ENCODE data around the gene ZC2HC1B.

Gene ZC2HC1B

GRCh38 chr6:143823548-143823947, 40.7 kb upstream of the ZC2HC1B start:
- Histone ChIP-seq H3K27me3 (ENCODE audit: low read depth, low read length) (no peaks in the 10 kb centered on the region), H3K79me2 (ENCODE audit: low read length) (no peaks in the 10 kb centered on the region), H3K9ac (ENCODE audit: low read length) (no peak overlapping the region), H3K27ac (ENCODE audit: low read length) (no peak overlapping the region), H3K4me3 (ENCODE audit: low read length) (no peak overlapping the region), H3K36me3 (replicated peaks; ENCODE audit: low read depth, low read length) (no peaks in the 10 kb centered on the region), H2AFZ (ENCODE audit: low read depth, low read length) (no peak overlapping the region), H3K4me1 (ENCODE audit: low read length) (no peaks in the 10 kb centered on the region), H3K9me3 (ENCODE audit: insufficient read depth, low read length) (no peaks in the 10 kb centered on the region), H3K4me2 (ENCODE audit: low read length) (no peak overlapping the region), H4K20me1 (ENCODE audit: insufficient read depth, low read length) (no peaks in the 10 kb centered on the region)
- TF ChIP-seq CTCF (IDR thresholded peaks at IDR 0.05; ENCODE audit: low read depth, low read length) = no peak
- no peak for TF ChIP-seq EZH2phosphoT487 (IDR thresholded peaks at IDR 0.05; ENCODE audit: low read depth)

- no peaks in the 10 kb centered on the region for H4K20me1 ChIP-seq (ENCODE audit: insufficient read depth, low read length)
- TF ChIP-seq EZH2phosphoT487 (IDR thresholded peaks at IDR 0.05; ENCODE audit: low read depth) (no peak), CTCF (IDR thresholded peaks at IDR 0.05; ENCODE audit: low read depth, low read length) (no peak)
- no peaks in the 10 kb centered on the region for H3K36me3 ChIP-seq (replicated peaks; ENCODE audit: low read depth, low read length)
- H3K9ac ChIP-seq (ENCODE audit: low read length) = no peak overlapping the region
- H3K4me1 ChIP-seq (ENCODE audit: low read length) = no peaks in the 10 kb centered on the region
- H3K27me3 ChIP-seq (ENCODE audit: low read depth, low read length) = no peaks in the 10 kb centered on the region
- H3K4me3 ChIP-seq (ENCODE audit: low read length) = no peak overlapping the region
- H2AFZ ChIP-seq (ENCODE audit: low read depth, low read length) = no peak overlapping the region
- no peak overlapping the region for H3K4me2 ChIP-seq (ENCODE audit: low read length)
- no peaks in the 10 kb centered on the region for H3K79me2 ChIP-seq (ENCODE audit: low read length)
- no peak overlapping the region for H3K27ac ChIP-seq (ENCODE audit: low read length)
- no peaks in the 10 kb centered on the region for H3K9me3 ChIP-seq (ENCODE audit: insufficient read depth, low read length)
Observed at GRCh38 chr6:143828572-143828971, 35.7 kb upstream of the ZC2HC1B start.

- H2AFZ ChIP-seq (ENCODE audit: low read depth, low read length) = no peak overlapping the region
- H4K20me1 ChIP-seq (ENCODE audit: insufficient read depth, low read length) = no peaks in the 10 kb centered on the region
- H3K9ac ChIP-seq (ENCODE audit: low read length) = no peak overlapping the region
- TF ChIP-seq EZH2phosphoT487 (IDR thresholded peaks at IDR 0.05; ENCODE audit: low read depth) (no peak), CTCF (IDR thresholded peaks at IDR 0.05; ENCODE audit: low read depth, low read length) (no peak)
- no peak overlapping the region for H3K4me2 ChIP-seq (ENCODE audit: low read length)
- H3K4me1 ChIP-seq (ENCODE audit: low read length) = no peaks in the 10 kb centered on the region
- H3K79me2 ChIP-seq (ENCODE audit: low read length) = no peaks in the 10 kb centered on the region
- H3K9me3 ChIP-seq (ENCODE audit: insufficient read depth, low read length) = no peaks in the 10 kb centered on the region
- no peaks in the 10 kb centered on the region for H3K27me3 ChIP-seq (ENCODE audit: low read depth, low read length)
- H3K27ac ChIP-seq (ENCODE audit: low read length) = no peak overlapping the region
- H3K36me3 ChIP-seq (replicated peaks; ENCODE audit: low read depth, low read length) = no peaks in the 10 kb centered on the region
- H3K4me3 ChIP-seq (ENCODE audit: low read length) = no peak overlapping the region
Observed at GRCh38 chr6:143836150-143836549, 28.1 kb upstream of the ZC2HC1B start.

GRCh38 chr6:143838395-143838794, 25.9 kb upstream of the ZC2HC1B start:
- H3K36me3 ChIP-seq (replicated peaks; ENCODE audit: low read depth, low read length) = no peaks in the 10 kb centered on the region
- peaks cover 4% of the 10 kb centered on the region; the same call in 1 of the 2 replicates for H3K4me1 ChIP-seq (ENCODE audit: low read length)
- no peaks in the 10 kb centered on the region for H4K20me1 ChIP-seq (ENCODE audit: insufficient read depth, low read length)
- H3K79me2 ChIP-seq (ENCODE audit: low read length) = peaks cover 3% of the 10 kb centered on the region
- no peak overlapping the region for H3K27ac ChIP-seq (ENCODE audit: low read length)
- no peak overlapping the region for H3K9ac ChIP-seq (ENCODE audit: low read length)
- no peak overlapping the region for H2AFZ ChIP-seq (ENCODE audit: low read depth, low read length)
- TF ChIP-seq EZH2phosphoT487 (IDR thresholded peaks at IDR 0.05; ENCODE audit: low read depth) (no peak), CTCF (IDR thresholded peaks at IDR 0.05; ENCODE audit: low read depth, low read length) (no peak)
- no peaks in the 10 kb centered on the region for H3K9me3 ChIP-seq (ENCODE audit: insufficient read depth, low read length)
- no peak overlapping the region for H3K4me3 ChIP-seq (ENCODE audit: low read length)
- no peaks in the 10 kb centered on the region for H3K27me3 ChIP-seq (ENCODE audit: low read depth, low read length)
- no peak overlapping the region for H3K4me2 ChIP-seq (ENCODE audit: low read length)

Measured in OCI-LY3 (cell line).